IMR-90 (cell line): ENCODE data around the gene PTPRK. TPM values are rescaled to one million over a fixed set of nuclear protein-coding genes. Genes with fewer than 3 reads are reported as not detected.

ENCODE experiments used
- ATAC-seq: fragments of 200-7000 bp; cut with Tn5 transposase; 2 replicates; pipeline ENCODE4 v1.9.1; 2020; ENCODE audit warnings: low read depth, mild to moderate bottlenecking, moderate library complexity
- BruUV-seq: library from RNA; stranded (reverse); fragments of 400-500 nt; replicated peaks from 2 replicates; lab custom pipeline; 2021; lab: Mats Ljungman, UMichigan
- CTCF ChIA-PET: fragments of 300-600 bp; formaldehyde crosslinking; extraction: SDS; loops from one replicate; lab custom pipeline; 2021; ENCODE audit warnings: antibody characterized with exemption; lab: Yijun Ruan, JAX
- POLR2A ChIA-PET: fragments of 300-600 bp; sonication (Branson Sonifier 250); formaldehyde crosslinking; loops from one replicate; lab custom pipeline; 2022; ENCODE audit warnings: antibody characterized with exemption; ENCODE audit not compliant: unreplicated experiment; lab: Charles Lee
- DNase-seq: peaks from one replicate; pipeline ENCODE4 v3.0.0; 2013
- H2AFZ ChIP-seq: replicated peaks from 2 replicates; pipeline ENCODE3; 2013; ENCODE audit warnings: low read length, mild to moderate bottlenecking; ENCODE audit not compliant: poor library complexity
- H2AK5ac ChIP-seq: 2 replicates; pipeline ENCODE4 v1.6.1; 2013; ENCODE audit warnings: low read depth, low read length, inconsistent platforms
- H2AK9ac ChIP-seq: replicated peaks from 2 replicates; pipeline ENCODE3; 2013; ENCODE audit warnings: mild to moderate bottlenecking, low read depth, low read length, moderate library complexity; ENCODE audit not compliant: poor library complexity
- H2BK120ac ChIP-seq: 2 replicates; pipeline ENCODE4 v1.6.1; 2013; ENCODE audit warnings: low read depth, low read length, inconsistent platforms
- H2BK15ac ChIP-seq: 3 replicates; pipeline ENCODE4 v1.6.1; 2013; ENCODE audit warnings: low read depth, low read length, inconsistent platforms
- H2BK20ac ChIP-seq: 2 replicates; pipeline ENCODE4 v1.6.1; 2013; ENCODE audit warnings: low read depth, mild to moderate bottlenecking, inconsistent platforms, low read length, moderate library complexity
- H2BK5ac ChIP-seq: 2 replicates; pipeline ENCODE4 v1.6.1; 2013; ENCODE audit warnings: mild to moderate bottlenecking, low read depth, low read length, inconsistent platforms; ENCODE audit not compliant: poor library complexity, severe bottlenecking
- H3K14ac ChIP-seq: replicated peaks from 2 replicates; pipeline ENCODE4 v1.6.1; 2013; ENCODE audit warnings: low read depth, low read length, inconsistent platforms
- H3K18ac ChIP-seq: 2 replicates; pipeline ENCODE4 v1.6.1; 2013; ENCODE audit warnings: low read depth, low read length, control low read depth
- H3K23ac ChIP-seq: 2 replicates; pipeline ENCODE4 v1.6.1; 2013; ENCODE audit warnings: low read depth, low read length, inconsistent platforms
- H3K27ac ChIP-seq: 2 replicates; pipeline ENCODE4 v1.5.1; 2013; ENCODE audit warnings: mild to moderate bottlenecking, control low read depth, low read length; ENCODE audit not compliant: insufficient read depth
- H3K27me3 ChIP-seq: 2 replicates; pipeline ENCODE4 v1.6.1; 2013; ENCODE audit warnings: low read length; ENCODE audit not compliant: control insufficient read depth, insufficient read depth
- H3K36me3 ChIP-seq: 2 replicates; pipeline ENCODE4 v1.6.1; 2013; ENCODE audit warnings: low read length, mixed read lengths; ENCODE audit not compliant: control insufficient read depth, insufficient read depth
- H3K4ac ChIP-seq: 2 replicates; pipeline ENCODE4 v1.6.1; 2013; ENCODE audit warnings: low read depth, low read length, inconsistent platforms
- H3K4me1 ChIP-seq: 2 replicates; pipeline ENCODE4 v1.6.1; 2013; ENCODE audit warnings: low read length, mixed read lengths; ENCODE audit not compliant: control insufficient read depth, insufficient read depth
- H3K4me2 ChIP-seq: 2 replicates; pipeline ENCODE4 v1.6.1; 2013; ENCODE audit warnings: low read depth, mild to moderate bottlenecking, control low read depth, low read length, moderate library complexity
- H3K4me3 ChIP-seq: 2 replicates; pipeline ENCODE4 v1.5.1; 2013; ENCODE audit warnings: low read depth, mild to moderate bottlenecking, control low read depth, low read length, moderate library complexity; ENCODE audit not compliant: insufficient read depth
- H3K56ac ChIP-seq: 2 replicates; pipeline ENCODE4 v1.6.1; 2013; ENCODE audit warnings: low read length, inconsistent platforms; ENCODE audit not compliant: insufficient read depth; ENCODE audit errors: extremely low read depth
- H3K79me1 ChIP-seq, 2 experiments: 2 replicates each; pipeline ENCODE4 v1.6.1; 2013; ENCODE audit warnings: low read length in 2 of 2, inconsistent platforms in 1 of 2, low read depth in 1 of 2
- H3K9ac ChIP-seq: 2 replicates; pipeline ENCODE4 v1.6.1; 2013; ENCODE audit warnings: low read depth, low read length, control low read depth
- H3K9me1 ChIP-seq: 2 replicates; pipeline ENCODE4 v1.6.1; 2013; ENCODE audit warnings: low read length, inconsistent platforms; ENCODE audit not compliant: insufficient read depth
- H3K9me3 ChIP-seq: 2 replicates; pipeline ENCODE4 v1.6.1; 2013; ENCODE audit warnings: low read length; ENCODE audit not compliant: control insufficient read depth, insufficient read depth
- H4K20me1 ChIP-seq: 2 replicates; pipeline ENCODE4 v1.6.1; 2013; ENCODE audit warnings: low read length, inconsistent platforms; ENCODE audit not compliant: insufficient read depth
- H4K5ac ChIP-seq: 2 replicates; pipeline ENCODE4 v1.6.1; 2013; ENCODE audit warnings: mild to moderate bottlenecking, low read depth, low read length, control low read depth
- H4K8ac ChIP-seq, 2 experiments: 2 replicates each; pipeline ENCODE4 v1.6.1; 2013; ENCODE audit warnings: low read depth in 2 of 2, low read length in 2 of 2, control low read depth in 1 of 2, inconsistent platforms in 1 of 2
- H4K91ac ChIP-seq: 2 replicates; pipeline ENCODE4 v1.6.1; 2013; ENCODE audit warnings: low read depth, low read length, inconsistent platforms; ENCODE audit not compliant: insufficient read depth
- POLR2A ChIP-seq: IDR thresholded peaks from 2 replicates; pipeline ENCODE4 v1.6.1; 2012; ENCODE audit warnings: mild to moderate bottlenecking, low read depth, low read length
- RAD21 ChIP-seq: IDR thresholded peaks from 2 replicates; pipeline ENCODE4 v1.6.1; 2012; ENCODE audit warnings: low read length, improper control_type of control experiment
- RCOR1 ChIP-seq: IDR thresholded peaks from 2 replicates; pipeline ENCODE4 v1.6.1; 2012; ENCODE audit warnings: mild to moderate bottlenecking, low read length, improper control_type of control experiment; ENCODE audit not compliant: insufficient replicate concordance
- WGBS, 2 experiments: methylation state at CpG; one replicate each; pipeline versions ENCODE4 v1.1.5 to v1.1.7; 2013; ENCODE audit warnings: missing lambda C conversion rate in 2 of 2; ENCODE audit not compliant: insufficient read length in 1 of 2; ENCODE audit errors: extremely low coverage in 2 of 2; 5-methylcytosine and 5-hydroxymethylcytosine counted together
- dilution Hi-C: fragments of 300-500 bp; cut with HindIII; formaldehyde crosslinking; loops from one replicate; pipeline ENCODE4 v1.14.3; 2018; ENCODE audit warnings: low sequenced_read_pairs; ENCODE audit not compliant: unreplicated experiment
- in situ Hi-C: fragments of 300-500 bp; cut with MboI; formaldehyde crosslinking; loops from 3 replicates; pipeline ENCODE4 v1.14.3; 2019; ENCODE audit warnings: low sequenced_read_pairs, inconsistent platforms, mixed read lengths
- intact Hi-C: fragments of 100-400 bp; cut with micrococcal nuclease; formaldehyde crosslinking; loops from 2 replicates; pipeline ENCODE4 v1.10.0; 2022
- polyA plus RNA-seq, 3 experiments: library from polyadenylated mRNA; depleted of rRNA; stranded (reverse); fragments of >200 nt; gene quantifications; 2 replicates each; pipeline ENCODE4 v1.2.3, GENCODE V29; 2012; ENCODE audit warnings: low replicate concordance in 1 of 3
- total RNA-seq: library from RNA; depleted of rRNA; stranded (reverse); fragments of >200 nt; gene quantifications from 2 replicates; pipeline ENCODE4 v1.2.3, GENCODE V29; 2012

The PTPRK gene
- total and polyA plus RNA-seq, 2 of the 4 experiments (the other 2 are of a cell fraction): 18.0 to 80.8 TPM

- dilution Hi-C loops: no loop called here
Observed at GRCh38 chr6:128498234-128498633, 22.2 kb downstream of the PTPRK start.

More at GRCh38 chr6:128498234-128498633, 22.2 kb downstream of the PTPRK start:
- no peak overlapping the region for H3K4me3 ChIP-seq
- H3K4ac ChIP-seq: no peak overlapping the region
- BruUV-seq: no TSS peak
- no peak overlapping the region for H2BK120ac ChIP-seq
- H2AFZ ChIP-seq: no peak overlapping the region
- H4K8ac ChIP-seq: no peak overlapping the region
- H3K79me1 ChIP-seq: peaks cover 37 to 51% of the 10 kb centered on the region in 2 experiments
- no peak for DNase-seq
- no peak overlapping the region for H2BK15ac ChIP-seq
- in situ Hi-C loops (no loop called here), intact Hi-C loops (no loop called here)
- H3K9me3 ChIP-seq: no peaks in the 10 kb centered on the region
- H3K27ac ChIP-seq: no peak overlapping the region
- no peak overlapping the region for H3K23ac ChIP-seq
- TF ChIP-seq POLR2A (no peak), RAD21 (no peak), RCOR1 (no peak)
- H3K14ac ChIP-seq: no peak overlapping the region
- H3K9ac ChIP-seq: no peak overlapping the region
- peaks cover 53% of the 10 kb centered on the region; the same call in 1 of the 2 replicates for H4K20me1 ChIP-seq
- no peaks in the 10 kb centered on the region for H3K27me3 ChIP-seq
- no peak overlapping the region for H2AK5ac ChIP-seq
- H2BK5ac ChIP-seq: no peak overlapping the region
- POLR2A ChIA-PET: no interaction called here
- H3K56ac ChIP-seq: no peak overlapping the region
- no peak overlapping the region for H4K5ac ChIP-seq
- no peak for ATAC-seq
- peaks cover 10% of the 10 kb centered on the region for H3K4me1 ChIP-seq
- CTCF ChIA-PET: interaction anchor here (0.6 kb wide), 1 partner anchor 179 kb away, joined by 3 read pairs; no protein-coding TSS in a partner anchor
- H3K18ac ChIP-seq: no peak overlapping the region
- H3K36me3 ChIP-seq: peaks cover 5% of the 10 kb centered on the region; the same call in 1 of the 2 replicates
- no CpG with 5 or more reads among the region's 2 CpGs for whole genome bisulfite sequencing, 2 experiments
- no peak overlapping the region for H2AK9ac ChIP-seq
- H4K91ac ChIP-seq: no peak overlapping the region
- H3K9me1 ChIP-seq: peaks cover 10% of the 10 kb centered on the region; the same call in 1 of the 2 replicates
- no peak overlapping the region for H3K4me2 ChIP-seq
- H2BK20ac ChIP-seq: no peak overlapping the region
